SK-N-SH treated with all-trans-retinoic acid at 6 μM for 48 hours (cell line): ENCODE results near the gene SMIM41.

Source experiments
- ARNTL ChIP-seq: fragments of 450-650 bp; formaldehyde crosslinking; IDR thresholded peaks from 2 replicates; pipeline ENCODE4 v1.5.0; 2020; ENCODE audit warnings: low read depth, mild to moderate bottlenecking, moderate library complexity, borderline replicate concordance
- CSDC2 ChIP-seq: fragments of 250-450 bp; sonication (Bioruptor Pico); IDR thresholded peaks from 2 replicates; pipeline ENCODE4 v1.5.0; 2020; ENCODE audit warnings: mild to moderate bottlenecking, moderate library complexity
- PPARA ChIP-seq: fragments of 250-450 bp; sonication (Bioruptor Pico); IDR thresholded peaks from 2 replicates; pipeline ENCODE4 v1.5.0; 2020; ENCODE audit warnings: mild to moderate bottlenecking, borderline replicate concordance
- RARB ChIP-seq: fragments of 250-450 bp; sonication (Bioruptor Pico); IDR thresholded peaks from 2 replicates; pipeline ENCODE4 v1.8.0; 2021; ENCODE audit warnings: mild to moderate bottlenecking, moderate library complexity
- TOX ChIP-seq: fragments of 250-450 bp; sonication (Bioruptor Pico); IDR thresholded peaks from 2 replicates; pipeline ENCODE4 v1.8.0; 2021; ENCODE audit warnings: mild to moderate bottlenecking, moderate library complexity, borderline replicate concordance
- ZNF70 ChIP-seq: fragments of 450-650 bp; formaldehyde crosslinking; IDR thresholded peaks from 2 replicates; pipeline ENCODE4 v1.5.0; 2020; ENCODE audit warnings: mild to moderate bottlenecking, moderate library complexity
- ZNF8 ChIP-seq: fragments of 450-650 bp; formaldehyde crosslinking; IDR thresholded peaks from 2 replicates; pipeline ENCODE4 v1.5.0; 2020; ENCODE audit warnings: mild to moderate bottlenecking, moderate library complexity
- TF ChIP-seq, protein P1 (sequence below): fragments of 250-450 bp; sonication (Bioruptor Pico); IDR thresholded peaks from 2 replicates; pipeline ENCODE4 v1.5.1; 2021; ENCODE audit warnings: mild to moderate bottlenecking, moderate library complexity
- TF ChIP-seq, protein P2 (sequence below): fragments of 250-450 bp; sonication (Bioruptor Pico); IDR thresholded peaks from 2 replicates; pipeline ENCODE4 v1.8.0; 2020; ENCODE audit warnings: mild to moderate bottlenecking, moderate library complexity, borderline replicate concordance

DNA sequence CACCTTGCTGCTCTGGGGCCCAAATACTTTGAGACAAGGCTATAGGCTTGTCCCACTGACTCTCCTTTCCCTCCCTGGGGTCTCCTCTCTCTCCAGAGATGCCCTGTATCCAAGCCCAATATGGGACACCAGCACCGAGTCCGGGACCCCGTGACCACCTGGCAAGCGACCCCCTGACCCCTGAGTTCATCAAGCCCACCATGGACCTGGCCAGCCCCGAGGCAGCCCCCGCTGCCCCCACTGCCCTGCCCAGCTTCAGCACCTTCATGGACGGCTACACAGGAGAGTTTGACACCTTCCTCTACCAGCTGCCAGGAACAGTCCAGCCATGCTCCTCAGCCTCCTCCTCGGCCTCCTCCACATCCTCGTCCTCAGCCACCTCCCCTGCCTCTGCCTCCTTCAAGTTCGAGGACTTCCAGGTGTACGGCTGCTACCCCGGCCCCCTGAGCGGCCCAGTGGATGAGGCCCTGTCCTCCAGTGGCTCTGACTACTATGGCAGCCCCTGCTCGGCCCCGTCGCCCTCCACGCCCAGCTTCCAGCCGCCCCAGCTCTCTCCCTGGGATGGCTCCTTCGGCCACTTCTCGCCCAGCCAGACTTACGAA is 25.2 kb upstream of the SMIM41 start:
- TF ChIP-seq TOX (CRISPR knock-in tag) (no peak), ZNF8 (CRISPR knock-in tag) (no peak), CSDC2 (CRISPR knock-in tag) (no peak), RARB (CRISPR knock-in tag) (no peak), ZNF70 (CRISPR knock-in tag) (no peak), ARNTL (CRISPR knock-in tag) (no peak), PPARA (CRISPR knock-in tag) (no peak)
- TF ChIP-seq, protein P1, sequence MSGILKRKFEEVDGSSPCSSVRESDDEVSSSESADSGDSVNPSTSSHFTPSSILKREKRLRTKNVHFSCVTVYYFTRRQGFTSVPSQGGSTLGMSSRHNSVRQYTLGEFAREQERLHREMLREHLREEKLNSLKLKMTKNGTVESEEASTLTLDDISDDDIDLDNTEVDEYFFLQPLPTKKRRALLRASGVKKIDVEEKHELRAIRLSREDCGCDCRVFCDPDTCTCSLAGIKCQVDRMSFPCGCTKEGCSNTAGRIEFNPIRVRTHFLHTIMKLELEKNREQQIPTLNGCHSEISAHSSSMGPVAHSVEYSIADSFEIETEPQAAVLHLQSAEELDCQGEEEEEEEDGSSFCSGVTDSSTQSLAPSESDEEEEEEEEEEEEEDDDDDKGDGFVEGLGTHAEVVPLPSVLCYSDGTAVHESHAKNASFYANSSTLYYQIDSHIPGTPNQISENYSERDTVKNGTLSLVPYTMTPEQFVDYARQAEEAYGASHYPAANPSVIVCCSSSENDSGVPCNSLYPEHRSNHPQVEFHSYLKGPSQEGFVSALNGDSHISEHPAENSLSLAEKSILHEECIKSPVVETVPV = no peak
- TF ChIP-seq, protein P2, sequence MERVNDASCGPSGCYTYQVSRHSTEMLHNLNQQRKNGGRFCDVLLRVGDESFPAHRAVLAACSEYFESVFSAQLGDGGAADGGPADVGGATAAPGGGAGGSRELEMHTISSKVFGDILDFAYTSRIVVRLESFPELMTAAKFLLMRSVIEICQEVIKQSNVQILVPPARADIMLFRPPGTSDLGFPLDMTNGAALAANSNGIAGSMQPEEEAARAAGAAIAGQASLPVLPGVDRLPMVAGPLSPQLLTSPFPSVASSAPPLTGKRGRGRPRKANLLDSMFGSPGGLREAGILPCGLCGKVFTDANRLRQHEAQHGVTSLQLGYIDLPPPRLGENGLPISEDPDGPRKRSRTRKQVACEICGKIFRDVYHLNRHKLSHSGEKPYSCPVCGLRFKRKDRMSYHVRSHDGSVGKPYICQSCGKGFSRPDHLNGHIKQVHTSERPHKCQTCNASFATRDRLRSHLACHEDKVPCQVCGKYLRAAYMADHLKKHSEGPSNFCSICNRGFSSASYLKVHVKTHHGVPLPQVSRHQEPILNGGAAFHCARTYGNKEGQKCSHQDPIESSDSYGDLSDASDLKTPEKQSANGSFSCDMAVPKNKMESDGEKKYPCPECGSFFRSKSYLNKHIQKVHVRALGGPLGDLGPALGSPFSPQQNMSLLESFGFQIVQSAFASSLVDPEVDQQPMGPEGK (CRISPR knock-in tag) = no peak
